H1 (cell line): ENCODE data around the gene SLC25A28. TPM values are rescaled to one million over a fixed set of nuclear protein-coding genes. Genes with fewer than 3 reads are reported as not detected.

ENCODE experiments used
- CTCF ChIA-PET: fragments of 300-600 bp; sonication (Branson Sonifier 250); formaldehyde crosslinking; loops from one replicate; lab custom pipeline; 2021; ENCODE audit not compliant: partially characterized antibody; lab: Charles Lee
- POLR2A ChIA-PET: fragments of 300-600 bp; sonication (Branson Sonifier 250); formaldehyde crosslinking; loops from one replicate; lab custom pipeline; 2021; ENCODE audit warnings: inconsistent platforms; ENCODE audit not compliant: partially characterized antibody; lab: Charles Lee
- DNase-seq, 2 experiments: peaks; one replicate each; pipeline versions ENCODE4 v3.0.0 to v3.0.0-alpha.2; 2010 to 2022; ENCODE audit warnings: low spot score in 2 of 2, low read depth in 1 of 2, mixed read lengths in 1 of 2
- FAIRE-seq: peaks from 2 replicates; lab custom pipeline; 2011; peaks lifted over from hg19 to GRCh38; lab: Jason Lieb, UNC
- H2AFZ ChIP-seq: 2 replicates; pipeline ENCODE4 v1.8.1; 2012; ENCODE audit warnings: low read length, inconsistent platforms
- H2AK5ac ChIP-seq: 2 replicates; pipeline ENCODE4 v1.6.1; 2013; ENCODE audit warnings: low read depth, low read length
- H2BK120ac ChIP-seq: replicated peaks from 2 replicates; pipeline ENCODE3; 2013; ENCODE audit warnings: low read depth, low read length, inconsistent platforms
- H2BK12ac ChIP-seq: 2 replicates; pipeline ENCODE4 v1.6.1; 2013; ENCODE audit warnings: low read depth, low read length
- H2BK15ac ChIP-seq: 2 replicates; pipeline ENCODE4 v1.6.1; 2013; ENCODE audit warnings: low read length
- H2BK20ac ChIP-seq: 2 replicates; pipeline ENCODE4 v1.6.1; 2013; ENCODE audit warnings: low read length
- H2BK5ac ChIP-seq: 2 replicates; pipeline ENCODE4 v1.6.1; 2013; ENCODE audit warnings: low read depth, low read length
- H3K14ac ChIP-seq: 2 replicates; pipeline ENCODE4 v1.6.1; 2013; ENCODE audit warnings: inconsistent platforms; ENCODE audit not compliant: insufficient read length
- H3K18ac ChIP-seq: 2 replicates; pipeline ENCODE4 v1.6.1; 2013; ENCODE audit warnings: low read length; ENCODE audit errors: extremely low read depth
- H3K23ac ChIP-seq: 2 replicates; pipeline ENCODE4 v1.6.1; 2013; ENCODE audit warnings: inconsistent platforms; ENCODE audit not compliant: insufficient read length
- H3K23me2 ChIP-seq: 2 replicates; pipeline ENCODE4 v1.6.1; 2013; ENCODE audit warnings: low read depth, low read length
- H3K27ac ChIP-seq: 2 replicates; pipeline ENCODE4 v1.6.1; 2011; ENCODE audit warnings: low read depth, low read length, inconsistent platforms
- H3K27me3 ChIP-seq, 4 experiments: replicated peaks in 1 of 4; 1 replicate in 1 of 4; 2 replicates in 3 of 4; pipeline versions ENCODE4 v1.6.1 to v1.8.1; 2011 to 2013; ENCODE audit warnings: low read length in 3 of 4, mild to moderate bottlenecking in 3 of 4, inconsistent platforms in 2 of 4, mixed read lengths in 2 of 4, moderate library complexity in 1 of 4; ENCODE audit not compliant: control insufficient read depth in 3 of 4, insufficient read depth in 3 of 4; ENCODE audit errors: extremely low read depth in 1 of 4
- H3K36me3 ChIP-seq, 4 experiments: 2 replicates each; pipeline versions ENCODE4 v1.6.1 to v1.8.1; 2011 to 2013; ENCODE audit warnings: mild to moderate bottlenecking in 4 of 4, low read length in 3 of 4, moderate library complexity in 2 of 4, control low read depth in 1 of 4, inconsistent platforms in 1 of 4; ENCODE audit not compliant: insufficient read depth in 4 of 4, control insufficient read depth in 2 of 4
- H3K4ac ChIP-seq: replicated peaks from 2 replicates; pipeline ENCODE3; 2013; ENCODE audit warnings: low read length, low read depth, mixed read lengths, inconsistent platforms; ENCODE audit not compliant: insufficient read length
- H3K4me1 ChIP-seq, 4 experiments: replicated peaks in 1 of 4; 1 replicate in 1 of 4; 2 replicates in 3 of 4; pipeline versions ENCODE4 v1.6.1 to v1.8.1; 2011 to 2013; ENCODE audit warnings: low read length in 3 of 4, inconsistent platforms in 2 of 4, mixed read lengths in 1 of 4; ENCODE audit not compliant: insufficient read depth in 4 of 4, control insufficient read depth in 3 of 4
- H3K4me2 ChIP-seq, 2 experiments: 2 replicates each; pipeline versions ENCODE4 v1.6.1 to v1.8.1; 2011 to 2013; ENCODE audit warnings: low read depth in 2 of 2, low read length in 2 of 2, control low read depth in 1 of 2, inconsistent platforms in 1 of 2, mild to moderate bottlenecking in 1 of 2; ENCODE audit not compliant: insufficient read depth in 1 of 2
- H3K4me3 ChIP-seq, 4 experiments: fragments of 200-600, 300-600 bp in 1 of 4; sonication (generic), shearing (Covaris generic), sonication (Bioruptor Twin) in 1 of 4; 2 replicates each; pipeline versions ENCODE4 v1.5.1 to v1.8.1; 2011 to 2016; ENCODE audit warnings: low read length in 4 of 4, low read depth in 3 of 4, control low read depth in 2 of 4, inconsistent platforms in 2 of 4, mild to moderate bottlenecking in 2 of 4, mixed read lengths in 1 of 4, moderate library complexity in 1 of 4; ENCODE audit not compliant: insufficient read depth in 2 of 4; ENCODE audit errors: extremely low read depth in 1 of 4
- H3K56ac ChIP-seq: replicated peaks from 2 replicates; pipeline ENCODE3; 2013; ENCODE audit warnings: low read depth, mild to moderate bottlenecking, mixed read lengths, low read length, inconsistent platforms; ENCODE audit not compliant: insufficient read length
- H3K79me1 ChIP-seq: 2 replicates; pipeline ENCODE4 v1.6.1; 2013; ENCODE audit warnings: low read depth, low read length, control low read depth
- H3K79me2 ChIP-seq, 2 experiments: 2 replicates each; pipeline versions ENCODE4 v1.6.1 to v1.8.1; 2012 to 2013; ENCODE audit warnings: low read length in 2 of 2, mild to moderate bottlenecking in 2 of 2, inconsistent platforms in 1 of 2; ENCODE audit not compliant: insufficient read depth in 2 of 2, control insufficient read depth in 1 of 2
- H3K9ac ChIP-seq, 4 experiments: replicated peaks in 1 of 4; 1 replicate in 1 of 4; 2 replicates in 3 of 4; pipeline versions ENCODE4 v1.6.1 to v1.8.1; 2011 to 2013; ENCODE audit warnings: low read depth in 3 of 4, low read length in 3 of 4, control low read depth in 2 of 4, mild to moderate bottlenecking in 2 of 4, moderate library complexity in 2 of 4, inconsistent platforms in 1 of 4; ENCODE audit errors: extremely low read depth in 1 of 4
- H3K9me3 ChIP-seq, 2 experiments: 2 replicates each; pipeline versions ENCODE4 v1.6.1 to v1.8.1; 2012 to 2013; ENCODE audit warnings: mild to moderate bottlenecking in 2 of 2, moderate library complexity in 2 of 2, control low read depth in 1 of 2, inconsistent platforms in 1 of 2, low read depth in 1 of 2, low read length in 1 of 2, mixed read lengths in 1 of 2; ENCODE audit not compliant: insufficient read depth in 2 of 2
- H4K20me1 ChIP-seq, 2 experiments: replicated peaks in 1 of 2; 2 replicates each; pipeline versions ENCODE3 to v1.8.1; 2011 to 2013; ENCODE audit warnings: inconsistent platforms in 2 of 2, low read length in 2 of 2, mild to moderate bottlenecking in 1 of 2; ENCODE audit not compliant: insufficient read depth in 2 of 2, control insufficient read depth in 1 of 2
- H4K5ac ChIP-seq: 2 replicates; pipeline ENCODE4 v1.6.1; 2013; ENCODE audit warnings: low read length, low read depth, mixed read lengths, inconsistent platforms; ENCODE audit not compliant: insufficient read length
- H4K8ac ChIP-seq: 2 replicates; pipeline ENCODE4 v1.8.0; 2013; ENCODE audit warnings: mild to moderate bottlenecking, moderate library complexity, low read length, inconsistent platforms; ENCODE audit not compliant: insufficient read depth; ENCODE audit errors: extremely low read depth
- H4K91ac ChIP-seq: replicated peaks from 2 replicates; pipeline ENCODE3; 2013; ENCODE audit warnings: low read length, mixed read lengths, inconsistent platforms; ENCODE audit not compliant: insufficient read length
- CTCF ChIP-seq, 3 experiments: IDR thresholded peaks; 1 replicate in 2 of 3; 2 replicates in 1 of 3; pipeline versions ENCODE4 v1.5.1 to v1.6.1; 2011; ENCODE audit warnings: low read length in 3 of 3, mild to moderate bottlenecking in 3 of 3, inconsistent platforms in 2 of 3, low read depth in 1 of 3, moderate library complexity in 1 of 3; ENCODE audit not compliant: insufficient read depth in 1 of 3; ENCODE audit errors: control extremely low read depth in 1 of 3
- EGR1 ChIP-seq: IDR thresholded peaks from 2 replicates; pipeline ENCODE4 v1.6.1; 2011; ENCODE audit warnings: low read depth, low read length, borderline replicate concordance
- JUND ChIP-seq: IDR thresholded peaks from 2 replicates; pipeline ENCODE4 v1.6.1; 2011; ENCODE audit warnings: mild to moderate bottlenecking, improper control_type of control experiment, low read length
- KDM1A ChIP-seq: fragments of 200-600, 300-600 bp; sonication (generic); IDR thresholded peaks from 2 replicates; pipeline ENCODE4 v1.7.1; 2016; ENCODE audit warnings: mild to moderate bottlenecking, low read length, borderline replicate concordance
- KDM4A ChIP-seq: IDR thresholded peaks from one replicate; pipeline ENCODE4 v1.7.1; 2012; ENCODE audit warnings: low read depth, mild to moderate bottlenecking, moderate library complexity, low read length, inconsistent platforms; ENCODE audit not compliant: severe bottlenecking
- MAFK ChIP-seq: IDR thresholded peaks from 2 replicates; pipeline ENCODE4 v1.6.1; 2012; ENCODE audit warnings: low read depth, mild to moderate bottlenecking, improper control_type of control experiment, low read length
- RBBP5 ChIP-seq: IDR thresholded peaks from 2 replicates; pipeline ENCODE4 v1.7.1; 2012; ENCODE audit warnings: low read depth, mild to moderate bottlenecking, inconsistent platforms, low read length, moderate library complexity, borderline replicate concordance
- RNF2 ChIP-seq: fragments of 200-900, 300-1000 bp; sonication (generic); IDR thresholded peaks from 2 replicates; pipeline ENCODE4 v1.7.1; 2016; ENCODE audit warnings: borderline replicate concordance, low read depth, mild to moderate bottlenecking, antibody characterized with exemption, low read length; ENCODE audit not compliant: poor library complexity, severe bottlenecking; ENCODE audit errors: missing control alignments
- SIX5 ChIP-seq: IDR thresholded peaks from 2 replicates; pipeline ENCODE4 v1.6.1; 2011; ENCODE audit warnings: mild to moderate bottlenecking, low read depth, low read length
- SUZ12 ChIP-seq: fragments of 200-600 bp; sonication (generic); IDR thresholded peaks from 2 replicates; pipeline ENCODE4 v1.6.1; 2012; ENCODE audit warnings: mild to moderate bottlenecking, inconsistent platforms, low read length, moderate library complexity, mixed read lengths
- WGBS, 2 experiments: shearing (Covaris generic) in 1 of 2; methylation state at CpG; one replicate each; pipeline versions ENCODE4 v1.1.6 to v1.1.7; 2013 to 2015; ENCODE audit warnings: low lambda C conversion rate in 2 of 2, mixed read lengths in 2 of 2, inconsistent platforms in 1 of 2, low coverage in 1 of 2, missing lambda C conversion rate in 1 of 2; ENCODE audit not compliant: insufficient replicate concordance in 2 of 2, insufficient coverage in 1 of 2, insufficient read length in 1 of 2; ENCODE audit errors: extremely low coverage in 1 of 2, missing lambda C conversion rate in 1 of 2; 5-methylcytosine and 5-hydroxymethylcytosine counted together
- polyA plus RNA-seq, 7 experiments: library from polyadenylated mRNA; depleted of rRNA in 3 of 7; stranded (reverse) in 5 of 7; unstranded in 2 of 7; fragments of >200 nt in 5 of 7; fragments of 200-250 nt in 2 of 7; gene quantifications; 1 replicate in 5 of 7; 2 replicates in 1 of 7; 4 replicates in 1 of 7; pipeline versions ENCODE4 v1.2.1 to v1.2.3, GENCODE V29; 2011 to 2013; ENCODE audit warnings: missing spikeins in 2 of 7, mixed read lengths in 2 of 7
- total RNA-seq: library from RNA; stranded (reverse); fragmentation: NEBNext Ultra II Directional; extraction: Animal tissue kit (Norgen Biotek cat#: 25700); gene quantifications from 2 replicates; pipeline ENCODE4 v1.2.1, GENCODE V29; 2021

The SLC25A28 gene
- total and polyA plus RNA-seq, 2 of the 8 experiments (the other 6 are each of a cell fraction or from before 2014, with no cell fraction given) = 17.2 to 18.5 TPM

- no peaks in the 10 kb centered on the region for H3K23me2 ChIP-seq
- H3K4me1 ChIP-seq = no peaks in the 10 kb centered on the region
- no peak overlapping the region for H3K9ac ChIP-seq
- no peak for FAIRE-seq
- no peaks in the 10 kb centered on the region for H4K20me1 ChIP-seq
- POLR2A ChIA-PET = no interaction called here
- WGBS, 2 experiments = 77% methylated on average over 2 of the region's 2 CpGs; no CpG with 5 or more reads in 1 of the 2 experiments
- H4K8ac ChIP-seq = no peak overlapping the region
- no peak overlapping the region for H4K5ac ChIP-seq
- H3K14ac ChIP-seq = no peak overlapping the region
- CTCF ChIA-PET = interaction anchor here (15.3 kb wide), 1 partner anchor 51 kb away, joined by 323 read pairs; the partner anchor contains the start of gene SLC25A28
- no peak overlapping the region for H3K23ac ChIP-seq
- H2BK12ac ChIP-seq = no peak overlapping the region
- H3K56ac ChIP-seq = no peak overlapping the region
- H3K79me2 ChIP-seq = no peaks in the 10 kb centered on the region
- H2BK5ac ChIP-seq = no peak overlapping the region
- H2AK5ac ChIP-seq = no peak overlapping the region
- no peak overlapping the region for H4K91ac ChIP-seq
- H3K4me2 ChIP-seq = no peak overlapping the region
- no peaks in the 10 kb centered on the region for H3K79me1 ChIP-seq
- no peak for TF ChIP-seq CTCF (IDR thresholded peaks at IDR 0.05; ENCODE audit: control extremely low read depth in 1 of 3, insufficient read depth in 1 of 3, low read depth in 1 of 3, low read length in 3 of 3)
- TF ChIP-seq KDM1A = no peak
- no peak for TF ChIP-seq SIX5
- no peak for TF ChIP-seq RNF2
- no peak for TF ChIP-seq MAFK
- no peak for TF ChIP-seq KDM4A
- TF ChIP-seq SUZ12 = no peak
- no peak for TF ChIP-seq EGR1
- no peak for TF ChIP-seq RBBP5
- TF ChIP-seq JUND = no peak
- H3K27ac ChIP-seq = no peak overlapping the region
- H3K18ac ChIP-seq = no peak overlapping the region
- no peak overlapping the region for H3K4me3 ChIP-seq
- DNase-seq = no peak
- no peak overlapping the region for H2BK120ac ChIP-seq
- no peaks in the 10 kb centered on the region for H3K36me3 ChIP-seq
- H3K27me3 ChIP-seq = no peaks in the 10 kb centered on the region
- no peak overlapping the region for H2AFZ ChIP-seq
- no peaks in the 10 kb centered on the region for H3K9me3 ChIP-seq
- no peak overlapping the region for H2BK20ac ChIP-seq
- H2BK15ac ChIP-seq = no peak overlapping the region
- no peak overlapping the region for H3K4ac ChIP-seq
These were observed 57.6 kb downstream of the SLC25A28 start for GRCh38 chr10:99562631-99563030.
